AG09319 (cell line): ENCODE measurements around the gene INIP.

Experiments
- DNase-seq: peaks from one replicate; pipeline ENCODE4 v3.0.0-alpha.2; 2010; ENCODE audit warnings: low read depth; ENCODE audit errors: extremely low read depth
- TF ChIP-seq, protein P1 (sequence below): IDR thresholded peaks from 2 replicates; pipeline ENCODE4 v1.5.1; 2011; ENCODE audit warnings: low read depth, mild to moderate bottlenecking, inconsistent platforms, low read length, moderate library complexity

INIP gene

DNA sequence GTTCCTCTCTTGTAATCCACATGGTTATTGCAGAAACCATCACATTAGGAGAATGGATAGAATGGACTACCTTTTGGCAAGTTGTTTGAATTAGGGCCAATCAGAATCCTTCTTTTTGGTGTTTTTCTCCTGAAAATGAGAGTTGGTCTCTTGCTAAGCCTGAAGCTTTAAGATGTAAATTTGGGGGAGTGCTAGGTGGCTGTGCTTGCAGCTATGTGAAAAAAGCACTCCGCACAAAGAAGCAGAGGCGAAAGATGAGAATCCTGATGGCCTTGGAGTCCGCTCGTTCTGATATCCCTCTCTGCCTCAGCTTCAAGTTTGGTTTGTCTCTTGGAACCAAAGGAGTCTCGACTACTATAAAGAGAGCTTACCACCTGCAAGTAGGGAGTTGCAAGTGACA lies 63.6 kb downstream of the INIP start:
- TF ChIP-seq, protein P1, sequence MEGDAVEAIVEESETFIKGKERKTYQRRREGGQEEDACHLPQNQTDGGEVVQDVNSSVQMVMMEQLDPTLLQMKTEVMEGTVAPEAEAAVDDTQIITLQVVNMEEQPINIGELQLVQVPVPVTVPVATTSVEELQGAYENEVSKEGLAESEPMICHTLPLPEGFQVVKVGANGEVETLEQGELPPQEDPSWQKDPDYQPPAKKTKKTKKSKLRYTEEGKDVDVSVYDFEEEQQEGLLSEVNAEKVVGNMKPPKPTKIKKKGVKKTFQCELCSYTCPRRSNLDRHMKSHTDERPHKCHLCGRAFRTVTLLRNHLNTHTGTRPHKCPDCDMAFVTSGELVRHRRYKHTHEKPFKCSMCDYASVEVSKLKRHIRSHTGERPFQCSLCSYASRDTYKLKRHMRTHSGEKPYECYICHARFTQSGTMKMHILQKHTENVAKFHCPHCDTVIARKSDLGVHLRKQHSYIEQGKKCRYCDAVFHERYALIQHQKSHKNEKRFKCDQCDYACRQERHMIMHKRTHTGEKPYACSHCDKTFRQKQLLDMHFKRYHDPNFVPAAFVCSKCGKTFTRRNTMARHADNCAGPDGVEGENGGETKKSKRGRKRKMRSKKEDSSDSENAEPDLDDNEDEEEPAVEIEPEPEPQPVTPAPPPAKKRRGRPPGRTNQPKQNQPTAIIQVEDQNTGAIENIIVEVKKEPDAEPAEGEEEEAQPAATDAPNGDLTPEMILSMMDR, result no peak
- DNase-seq, result no peak

DNA sequence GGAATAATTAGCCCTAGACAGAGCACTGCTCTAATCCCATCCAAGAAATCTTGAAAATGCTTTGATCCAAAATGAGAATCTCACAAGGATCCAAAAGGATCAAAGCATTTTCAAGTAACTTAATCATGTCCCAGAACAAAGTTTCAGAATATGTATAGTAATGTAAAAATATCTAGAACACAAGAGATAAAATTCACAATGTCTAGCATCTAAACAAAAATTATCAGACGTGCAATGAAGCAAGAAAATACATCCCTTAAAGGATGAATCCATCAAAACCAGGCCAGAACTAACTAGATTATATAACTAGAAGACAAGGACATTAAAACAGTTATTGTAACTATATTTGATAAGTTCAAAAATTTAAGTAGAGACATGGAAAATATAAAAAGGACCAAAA lies 69.3 kb downstream of the INIP start:
- DNase-seq, result no peak
- TF ChIP-seq, protein P1, result no peak

DNA sequence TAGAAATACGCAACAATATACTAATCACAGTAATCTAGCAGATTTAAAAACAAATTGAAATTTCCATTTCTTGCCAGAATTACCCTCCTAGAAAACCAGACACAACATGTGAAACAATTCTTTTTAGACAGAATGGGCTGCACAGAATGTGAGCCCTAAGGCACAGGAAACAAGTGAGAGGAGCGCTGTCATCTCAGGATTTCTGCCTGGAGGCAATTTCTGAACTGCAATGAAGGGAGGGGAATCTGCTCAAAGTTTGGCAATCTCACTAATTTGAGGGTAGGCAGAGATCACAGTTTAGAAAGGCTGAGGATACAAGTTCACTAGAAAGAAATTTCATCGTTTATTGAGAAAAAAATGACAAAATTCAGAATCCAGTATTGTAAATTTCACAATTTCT lies 70.3 kb downstream of the INIP start:
- TF ChIP-seq, protein P1, result no peak
- no peak for DNase-seq

DNA sequence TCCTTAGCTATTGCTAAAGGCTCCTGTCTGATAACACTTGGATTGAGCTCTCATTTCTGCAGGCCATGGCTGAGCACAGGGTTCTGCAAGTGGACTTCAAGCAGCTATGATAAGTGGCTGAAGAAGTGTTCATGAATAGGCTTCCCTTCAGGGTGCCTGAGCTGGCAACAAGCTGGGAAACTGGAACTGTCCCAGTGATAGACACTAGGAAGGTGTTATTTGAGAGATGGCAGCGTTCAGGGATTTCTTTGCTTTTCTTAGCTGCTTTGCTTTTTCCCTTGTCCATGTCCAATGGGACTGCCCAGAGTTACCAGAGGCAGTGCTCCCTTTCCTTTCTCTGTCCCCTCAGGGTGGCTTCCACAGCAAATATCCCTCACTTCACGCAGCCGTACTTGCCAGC lies 75.8 kb downstream of the INIP start:
- TF ChIP-seq, protein P1, result no peak
- no peak for DNase-seq

DNA sequence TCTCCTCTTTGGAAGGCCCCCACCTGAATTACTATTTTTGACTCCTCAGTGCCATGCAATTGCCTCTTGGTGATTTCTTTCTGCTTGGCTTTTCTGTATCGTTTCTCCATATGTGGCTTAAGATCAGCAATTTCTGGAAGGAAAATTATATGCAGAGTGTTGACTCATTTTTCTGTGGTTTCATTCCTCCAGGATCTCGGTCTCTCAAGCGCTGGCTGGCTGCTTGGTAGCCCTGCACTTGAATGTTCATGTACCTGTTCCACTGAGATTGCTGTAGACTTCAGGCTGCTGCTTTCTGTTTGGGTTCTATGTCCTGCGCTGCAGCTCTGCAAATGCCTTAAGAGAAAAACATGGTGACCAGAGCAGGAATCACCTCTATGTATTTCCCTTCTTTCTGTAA lies 77.6 kb downstream of the INIP start:
- TF ChIP-seq, protein P1, result no peak
- no peak for DNase-seq
